Activated CD4-positive, alpha-beta T cell treated with anti-CD3 and anti-CD28 coated beads for 36 hours (primary cell): ENCODE data around the gene KLHDC8A. TPM values are rescaled to one million over a fixed set of nuclear protein-coding genes. Genes with fewer than 3 reads are reported as not detected.

Source experiments
- ATAC-seq: fragments of 200-7000 bp; cut with Tn5 transposase; one replicate; pipeline ENCODE4 v1.10.0; 2021; ENCODE audit warnings: mild to moderate bottlenecking, moderate library complexity
- CTCF ChIA-PET: fragments of 350-600 bp; sonication (Branson Sonifier 250); formaldehyde crosslinking; loops from one replicate; lab custom pipeline; 2021; ENCODE audit warnings: antibody characterized with exemption; lab: Charles Lee
- POLR2A ChIA-PET: fragments of 350-600 bp; sonication (Branson Sonifier 250); formaldehyde crosslinking; loops from one replicate; lab custom pipeline; 2021; ENCODE audit warnings: antibody characterized with exemption, inconsistent platforms; lab: Charles Lee
- DNase-seq: peaks from one replicate; pipeline ENCODE4 v3.0.0-alpha.2; 2020
- H3K27ac Mint-ChIP-seq: one replicate; pipeline ENCODE4 v1.8.0; 2021; ENCODE audit warnings: mixed read lengths
- H3K27me3 Mint-ChIP-seq: one replicate; pipeline ENCODE4 v1.8.0; 2021; ENCODE audit warnings: mixed read lengths
- H3K36me3 Mint-ChIP-seq: one replicate; pipeline ENCODE4 v1.8.0; 2021; ENCODE audit warnings: low read depth, mixed read lengths
- H3K4me1 Mint-ChIP-seq: one replicate; pipeline ENCODE4 v1.8.0; 2021; ENCODE audit warnings: mixed read lengths
- H3K4me3 Mint-ChIP-seq: one replicate; pipeline ENCODE4 v1.8.0; 2021; ENCODE audit warnings: mild to moderate bottlenecking, moderate library complexity, mixed read lengths
- H3K9me3 Mint-ChIP-seq: one replicate; pipeline ENCODE4 v1.8.0; 2021; ENCODE audit warnings: low read depth, mixed read lengths
- intact Hi-C, 2 experiments: fragments of 100-400 bp; cut with DNase I in 1 of 2; cut with micrococcal nuclease in 1 of 2; formaldehyde crosslinking; loops; one replicate each; pipeline versions ENCODE4 v1.14.2 to v1.15.1; 2022 to 2024; cut with DNase I, micrococcal nuclease
- total RNA-seq, 2 experiments: library from RNA; stranded (reverse); gene quantifications; one replicate each; pipeline ENCODE4 v1.2.3, GENCODE V29; 2021

KLHDC8A gene
- total RNA-seq, 2 experiments from 2014 or later, result not detected

GRCh38 chr1:205354259-205355074 is 2.3 kb downstream of the KLHDC8A start:
- DNase-seq (peak; percentile 76), ATAC-seq (peak; percentile 88)
- Mint-ChIP-seq H3K27ac (no peak overlapping the region), H3K4me1 (no peaks in the 10 kb centered on the region), H3K27me3 (peaks cover 10% of the 10 kb centered on the region), H3K9me3 (no peaks in the 10 kb centered on the region), H3K4me3 (no peak overlapping the region), H3K36me3 (no peaks in the 10 kb centered on the region)
- intact Hi-C loops, result loop anchor here (1.0 kb wide), 3 partner anchors 77 to 170 kb away; no protein-coding TSS in a partner anchor
- POLR2A ChIA-PET, result interaction anchor here (0.5 to 0.6 kb wide), 2 partner anchors 23 to 381 kb away, joined by 3 to 4 read pairs; no protein-coding TSS in a partner anchor
- CTCF ChIA-PET, result interaction anchor here (0.5 to 3.4 kb wide), 63 partner anchors 8 to 1122 kb away, joined by 3 to 82 read pairs (median 4); partner anchors contain the start of gene NUAK2

GRCh38 chr1:205353612-205354011 is 3.1 kb downstream of the KLHDC8A start:
- ChIA-PET CTCF (interaction anchor here (0.5 to 3.4 kb wide), 61 partner anchors 8 to 1123 kb away, joined by 3 to 82 read pairs (median 4); partner anchors contain the start of gene NUAK2), POLR2A (no interaction called here)
- no peaks in the 10 kb centered on the region for H3K36me3 Mint-ChIP-seq
- H3K4me1 Mint-ChIP-seq, result no peaks in the 10 kb centered on the region
- no peak for DNase-seq
- H3K9me3 Mint-ChIP-seq, result no peaks in the 10 kb centered on the region
- ATAC-seq, result no peak
- peaks cover 8% of the 10 kb centered on the region for H3K27me3 Mint-ChIP-seq
- intact Hi-C loops, result loop anchor here (1.0 kb wide), 3 partner anchors 78 to 171 kb away; no protein-coding TSS in a partner anchor
- no peak overlapping the region for H3K4me3 Mint-ChIP-seq
- H3K27ac Mint-ChIP-seq, result no peak overlapping the region

- Mint-ChIP-seq H3K4me3 (no peak overlapping the region), H3K36me3 (no peaks in the 10 kb centered on the region), H3K27me3 (peaks cover 6% of the 10 kb centered on the region), H3K4me1 (no peaks in the 10 kb centered on the region), H3K9me3 (no peaks in the 10 kb centered on the region), H3K27ac (no peak overlapping the region)
- POLR2A ChIA-PET, result no interaction called here
- intact Hi-C loops, result no loop called here
- CTCF ChIA-PET, result interaction anchor here (0.5 to 3.4 kb wide), 20 partner anchors 10 to 323 kb away, joined by 3 to 82 read pairs (median 6); no protein-coding TSS in a partner anchor
- no peak for DNase-seq
- ATAC-seq, result no peak
Measured at GRCh38 chr1:205353191-205353590, 3.5 kb downstream of the KLHDC8A start.

- H3K4me3 Mint-ChIP-seq, result no peak overlapping the region
- CTCF ChIA-PET, result interaction anchor here (0.5 to 3.4 kb wide), 6 partner anchors 17 to 135 kb away, joined by 3 to 82 read pairs (median 6); no protein-coding TSS in a partner anchor
- no peaks in the 10 kb centered on the region for H3K9me3 Mint-ChIP-seq
- DNase-seq, result no peak
- no peak overlapping the region for H3K27ac Mint-ChIP-seq
- H3K36me3 Mint-ChIP-seq, result no peaks in the 10 kb centered on the region
- ATAC-seq, result no peak
- H3K27me3 Mint-ChIP-seq, result peaks cover 2% of the 10 kb centered on the region
- POLR2A ChIA-PET, result no interaction called here
- intact Hi-C loops, result no loop called here
- H3K4me1 Mint-ChIP-seq, result no peaks in the 10 kb centered on the region
Measured at GRCh38 chr1:205351984-205352713, 4.6 kb downstream of the KLHDC8A start.

GRCh38 chr1:205350691-205351141 is 6.0 kb downstream of the KLHDC8A start:
- CTCF ChIA-PET, result interaction anchor here (0.6 to 3.3 kb wide), 10 partner anchors 14 to 173 kb away, joined by 3 to 16 read pairs (median 6); no protein-coding TSS in a partner anchor
- ATAC-seq (no peak), DNase-seq (no peak)
- POLR2A ChIA-PET, result no interaction called here
- intact Hi-C loops, result no loop called here
- no peaks in the 10 kb centered on the region for H3K4me1 Mint-ChIP-seq
- no peaks in the 10 kb centered on the region for H3K9me3 Mint-ChIP-seq
- no peaks in the 10 kb centered on the region for H3K36me3 Mint-ChIP-seq
- peaks cover 8% of the 10 kb centered on the region for H3K27me3 Mint-ChIP-seq
- H3K27ac Mint-ChIP-seq, result no peak overlapping the region
- H3K4me3 Mint-ChIP-seq, result no peak overlapping the region

- CTCF ChIA-PET, result interaction anchor here (0.6 to 3.3 kb wide), 8 partner anchors 13 to 174 kb away, joined by 4 to 16 read pairs (median 8); no protein-coding TSS in a partner anchor
- intact Hi-C loops, result no loop called here
- H3K36me3 Mint-ChIP-seq, result no peaks in the 10 kb centered on the region
Measured at GRCh38 chr1:205350124-205350523, 6.6 kb downstream of the KLHDC8A start.

GRCh38 chr1:205348554-205349487 is 7.9 kb downstream of the KLHDC8A start:
- Mint-ChIP-seq H3K4me3 (no peak overlapping the region), H3K4me1 (peaks cover 5% of the 10 kb centered on the region), H3K27ac (no peak overlapping the region), H3K36me3 (no peaks in the 10 kb centered on the region), H3K9me3 (no peaks in the 10 kb centered on the region), H3K27me3 (peaks cover 20% of the 10 kb centered on the region)
- intact Hi-C loops, result no loop called here
- DNase-seq (no peak), ATAC-seq (no peak)
- ChIA-PET CTCF (interaction anchor here (0.5 to 3.3 kb wide), 8 partner anchors 10 to 139 kb away, joined by 3 to 16 read pairs (median 4); no protein-coding TSS in a partner anchor), POLR2A (no interaction called here)

More at GRCh38 chr1:205350124-205350523, 6.6 kb downstream of the KLHDC8A start:
- H3K4me1 Mint-ChIP-seq, result no peaks in the 10 kb centered on the region
- no peaks in the 10 kb centered on the region for H3K9me3 Mint-ChIP-seq
- ATAC-seq (no peak), DNase-seq (no peak)
- POLR2A ChIA-PET, result no interaction called here
- H3K27me3 Mint-ChIP-seq, result peaks cover 12% of the 10 kb centered on the region
- H3K4me3 Mint-ChIP-seq, result no peak overlapping the region
- no peak overlapping the region for H3K27ac Mint-ChIP-seq

GRCh38 chr1:205346956-205347574 is 9.7 kb downstream of the KLHDC8A start:
- no peaks in the 10 kb centered on the region for H3K36me3 Mint-ChIP-seq
- DNase-seq, result no peak
- ChIA-PET POLR2A (no interaction called here), CTCF (interaction anchor here (1.0 to 1.6 kb wide), 3 partner anchors 16 to 206 kb away, joined by 3 to 4 read pairs (median 3); no protein-coding TSS in a partner anchor)
- H3K4me1 Mint-ChIP-seq, result peaks cover 5% of the 10 kb centered on the region
- no peaks in the 10 kb centered on the region for H3K9me3 Mint-ChIP-seq
- no peak overlapping the region for H3K27ac Mint-ChIP-seq
- intact Hi-C loops, result no loop called here
- H3K27me3 Mint-ChIP-seq, result peaks cover 30% of the 10 kb centered on the region
- ATAC-seq, result no peak
- no peak overlapping the region for H3K4me3 Mint-ChIP-seq

- H3K4me1 Mint-ChIP-seq, result peaks cover 5% of the 10 kb centered on the region
- H3K36me3 Mint-ChIP-seq, result no peaks in the 10 kb centered on the region
- H3K27me3 Mint-ChIP-seq, result peaks cover 31% of the 10 kb centered on the region
- intact Hi-C loops, result no loop called here
- no peak overlapping the region for H3K27ac Mint-ChIP-seq
- no peaks in the 10 kb centered on the region for H3K9me3 Mint-ChIP-seq
- ChIA-PET POLR2A (no interaction called here), CTCF (interaction anchor here (0.6 to 1.6 kb wide), 7 partner anchors 8 to 205 kb away, joined by 3 to 5 read pairs (median 3); no protein-coding TSS in a partner anchor)
- DNase-seq (no peak), ATAC-seq (no peak)
- H3K4me3 Mint-ChIP-seq, result no peak overlapping the region
Measured at GRCh38 chr1:205345761-205346160, 11.0 kb downstream of the KLHDC8A start.
